AG08395 (cell line): ENCODE data around the gene NPY.

Experiments used
- DNase-seq: peaks from one replicate; pipeline ENCODE4 v3.0.0; 2012; ENCODE audit warnings: mixed read lengths, low spot score

Gene NPY

DNA sequence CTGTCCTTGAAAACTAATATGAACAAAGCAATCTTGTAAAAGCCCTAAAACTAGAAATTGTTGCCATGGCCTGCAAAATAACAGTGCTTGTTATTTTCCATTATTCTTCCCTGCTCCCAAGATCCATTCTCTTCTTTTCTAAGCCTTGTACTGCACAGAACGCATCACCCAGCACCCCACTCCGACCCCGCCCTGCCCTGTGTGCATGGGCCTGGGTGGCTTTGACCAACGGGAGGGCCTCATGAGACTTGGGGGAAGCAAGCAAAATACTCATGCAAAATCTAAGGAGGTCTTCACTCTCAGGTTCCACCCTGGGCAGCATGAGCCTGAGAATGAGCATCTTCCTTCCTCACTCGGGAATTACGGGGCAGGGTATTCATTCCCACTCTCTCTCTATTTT, 32.4 kb downstream of the NPY start:
- no peak for DNase-seq

DNA sequence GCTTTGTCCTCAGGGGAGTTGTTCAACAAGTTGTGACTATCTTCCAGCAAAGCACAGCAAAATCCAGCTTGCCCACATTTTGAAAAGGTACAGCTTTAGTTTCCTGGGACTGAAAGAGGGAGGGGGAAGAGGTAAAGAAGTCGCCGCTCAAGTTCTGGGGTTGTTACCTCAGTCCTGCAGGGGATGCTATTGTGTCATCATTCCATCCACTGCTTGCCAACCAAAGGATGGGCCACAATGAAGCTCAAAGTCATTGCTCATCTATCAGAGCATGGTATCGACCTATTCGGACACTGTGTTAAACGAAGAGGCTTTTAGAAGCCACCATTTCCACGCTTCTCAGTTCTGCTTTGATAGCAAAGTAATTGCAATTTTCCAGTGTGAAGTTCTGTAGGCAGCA, 34.3 kb downstream of the NPY start:
- no peak for DNase-seq

DNA sequence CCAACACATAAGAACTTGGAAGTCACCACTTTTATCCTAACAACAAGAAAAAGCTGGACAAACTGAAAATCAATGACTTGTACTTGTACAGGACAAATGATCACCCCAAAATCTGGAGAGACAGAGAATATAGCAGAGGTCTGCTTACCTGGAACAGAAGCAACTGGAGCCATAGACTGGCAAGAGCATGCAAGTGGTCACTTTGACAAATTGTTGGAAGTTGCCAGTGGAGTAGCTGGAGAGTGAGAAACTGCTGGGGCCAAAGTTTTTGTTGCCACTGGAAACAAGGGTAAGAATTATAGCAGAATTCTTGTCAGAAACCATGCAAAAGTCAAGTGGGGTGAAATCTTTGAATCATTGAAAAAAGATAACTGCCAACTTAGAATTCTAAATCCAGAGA, 35.2 kb downstream of the NPY start:
- DNase-seq = no peak

DNA sequence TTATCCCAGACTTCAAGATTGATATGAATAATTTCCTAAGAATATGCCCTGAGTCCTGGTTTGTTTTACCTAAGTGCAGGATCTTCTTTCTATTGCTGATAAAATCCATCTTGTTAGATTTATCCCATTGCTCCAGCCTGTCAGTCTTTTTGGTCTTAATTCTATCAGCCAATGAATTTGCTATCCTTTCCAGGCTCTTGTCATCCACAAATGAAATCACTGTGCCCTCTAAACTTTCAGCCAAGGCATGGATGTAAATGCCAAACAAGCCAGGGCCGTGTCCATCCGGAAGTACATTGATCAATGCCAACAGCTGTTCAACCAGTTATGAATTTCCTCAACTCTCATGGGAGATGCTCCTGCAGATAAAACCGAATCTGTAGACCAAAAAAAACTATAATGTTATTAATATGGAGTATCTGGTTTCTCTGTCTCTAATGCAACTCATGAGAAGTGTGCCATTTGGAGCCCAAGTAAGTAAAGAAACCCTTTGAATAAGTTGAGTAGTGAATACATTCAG, 40.0 kb downstream of the NPY start:
- no peak for DNase-seq

DNA sequence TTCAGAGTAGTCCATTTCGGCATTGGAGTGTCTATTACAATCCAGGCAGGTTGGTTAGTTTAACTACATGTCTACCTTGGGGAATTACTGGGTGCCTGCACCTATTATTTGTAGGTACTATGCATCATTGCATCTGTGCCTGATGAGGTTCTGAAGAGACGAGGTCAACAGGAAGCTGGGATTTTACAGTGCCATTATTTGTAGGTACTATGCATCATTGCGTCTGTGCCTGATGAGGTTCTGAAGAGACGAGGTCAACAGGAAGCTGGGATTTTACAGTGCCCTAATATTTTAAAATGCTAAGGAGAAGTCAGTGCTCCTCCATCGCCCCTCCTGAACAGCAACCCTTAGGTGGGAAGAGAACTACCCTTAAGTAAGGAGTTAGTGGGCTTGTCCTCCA, 41.7 kb downstream of the NPY start:
- no peak for DNase-seq

DNA sequence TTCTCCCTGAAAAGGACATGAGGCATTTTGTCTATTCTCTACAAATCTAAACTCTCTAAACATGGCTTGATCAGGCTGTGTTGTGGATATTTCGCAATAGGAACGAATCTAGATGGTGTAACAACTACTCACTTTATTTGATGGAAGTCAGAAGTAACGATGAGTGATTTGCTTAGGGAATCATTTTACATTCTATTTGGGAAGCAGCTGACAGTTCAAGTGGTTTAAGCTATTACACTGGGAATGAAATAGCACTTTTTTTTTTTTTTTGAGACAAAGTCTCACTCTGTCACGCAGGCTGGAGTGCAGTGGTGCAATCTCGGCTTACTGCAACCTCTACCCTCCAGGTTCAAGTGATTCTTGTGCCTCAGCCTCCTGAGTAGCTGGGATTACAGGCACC, 44.1 kb downstream of the NPY start:
- DNase-seq = no peak

DNA sequence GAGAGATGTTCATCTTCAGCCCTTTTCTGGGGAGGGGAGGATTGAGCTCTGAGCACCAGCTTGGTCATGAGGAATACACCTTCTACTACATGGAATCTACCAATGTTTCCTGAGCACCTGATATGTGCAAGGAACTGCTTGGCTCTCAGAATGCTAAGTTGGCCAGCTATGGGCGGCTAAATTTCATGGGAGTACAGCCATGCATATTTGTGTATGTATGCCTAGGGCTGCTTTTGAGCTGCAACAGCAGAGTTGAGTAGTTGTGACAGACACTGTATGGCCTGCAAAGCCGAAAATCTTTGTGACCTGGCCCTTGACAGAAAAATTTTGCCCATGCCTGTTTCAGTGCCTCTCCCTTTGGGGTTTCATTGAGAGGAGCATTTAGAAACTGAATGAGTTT, 44.9 kb downstream of the NPY start:
- no peak for DNase-seq

DNA sequence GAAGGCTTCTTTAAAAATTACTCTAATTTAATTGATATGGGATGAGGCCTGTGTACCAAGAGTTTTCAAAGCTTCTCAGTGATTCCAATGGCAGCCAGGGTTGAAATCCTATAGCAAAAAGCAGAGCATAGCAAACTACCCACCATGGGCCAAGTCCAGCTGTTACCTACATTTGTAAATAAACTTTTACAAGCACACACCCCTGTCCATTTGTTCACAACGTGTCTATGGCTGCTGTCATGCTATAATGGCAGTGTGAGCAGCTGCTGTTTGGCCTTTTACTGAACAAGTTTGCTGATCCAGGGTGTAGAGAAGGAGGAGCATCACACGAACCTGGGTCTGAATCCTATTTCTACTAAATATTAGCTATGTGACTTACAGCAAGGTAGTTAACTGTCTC, 50.0 kb downstream of the NPY start:
- no peak for DNase-seq

DNA sequence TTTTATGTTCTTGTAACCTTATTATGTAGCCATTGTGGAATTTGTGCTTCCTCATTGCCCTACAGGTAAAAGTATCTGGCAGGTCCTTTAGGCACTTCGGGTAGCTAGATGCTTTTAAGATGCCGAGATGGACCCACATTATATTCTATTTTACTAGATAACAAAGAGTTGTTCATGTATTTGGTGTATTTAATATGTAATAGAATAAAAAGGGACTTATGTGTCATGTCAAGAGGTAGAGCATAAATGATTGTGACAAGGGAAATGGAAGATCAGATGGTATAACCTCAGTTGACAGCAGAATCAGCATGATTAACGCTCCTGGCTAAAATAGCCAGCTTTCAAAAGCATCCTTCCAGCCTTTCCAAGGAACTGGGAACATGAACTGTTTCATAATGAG, 50.6 kb downstream of the NPY start:
- no peak for DNase-seq

DNA sequence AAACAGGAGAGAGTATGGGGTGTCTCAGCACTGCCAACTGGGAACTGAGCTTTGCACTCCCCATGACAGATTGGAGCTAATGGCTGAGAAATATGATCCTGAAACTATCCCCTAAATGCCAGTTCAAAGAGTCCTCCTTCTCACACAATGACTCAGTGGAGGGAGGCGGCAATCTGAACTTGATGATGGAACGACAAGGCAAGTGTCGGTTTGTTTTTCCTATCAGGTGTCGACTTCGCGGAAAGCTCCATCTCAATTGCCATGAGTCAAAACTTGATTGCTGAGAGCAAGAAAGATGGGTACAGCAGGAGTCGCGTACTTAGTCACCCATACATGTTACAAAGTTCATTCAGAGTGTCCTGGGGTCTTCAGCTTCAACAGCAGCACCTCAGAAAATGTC, 52.5 kb downstream of the NPY start:
- DNase-seq = no peak

DNA sequence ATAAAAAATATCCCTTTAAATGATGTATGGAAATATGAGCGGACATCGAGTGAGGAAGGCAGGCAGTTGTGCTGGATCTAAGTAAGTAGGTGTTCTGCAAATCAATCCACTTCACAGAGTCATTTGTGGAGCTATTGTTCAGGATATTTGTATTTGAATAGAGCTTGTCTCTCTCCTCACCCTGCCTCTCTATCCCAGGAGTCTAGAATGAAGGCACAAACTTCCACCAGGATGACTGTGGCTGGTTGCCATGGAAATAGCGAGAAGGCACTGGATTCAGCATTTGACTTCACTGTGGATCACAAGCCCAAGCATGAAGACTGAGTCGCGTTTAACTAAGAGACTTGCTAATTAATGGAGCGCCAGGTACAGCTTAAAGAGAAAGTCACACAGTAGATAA, 53.2 kb downstream of the NPY start:
- no peak for DNase-seq

DNA sequence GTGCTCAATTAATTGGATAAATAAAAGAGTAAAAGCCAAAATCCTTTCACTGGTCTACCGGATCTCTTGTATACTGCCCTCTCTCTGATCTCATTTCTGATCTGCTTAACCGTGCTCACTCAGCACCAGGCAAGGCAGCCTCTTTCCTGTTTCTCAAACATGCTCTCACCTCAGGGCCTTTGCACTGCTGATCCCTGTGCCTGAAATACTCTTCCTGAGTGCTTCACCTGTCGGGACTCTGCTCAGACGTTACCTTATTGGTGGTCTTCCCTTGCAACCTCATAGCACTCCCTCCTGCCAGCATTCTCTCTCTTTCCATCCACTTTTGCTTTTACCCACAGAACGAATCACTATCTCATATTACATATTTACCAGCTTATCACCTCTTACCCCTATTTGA, 55.6 kb downstream of the NPY start:
- no peak for DNase-seq

DNA sequence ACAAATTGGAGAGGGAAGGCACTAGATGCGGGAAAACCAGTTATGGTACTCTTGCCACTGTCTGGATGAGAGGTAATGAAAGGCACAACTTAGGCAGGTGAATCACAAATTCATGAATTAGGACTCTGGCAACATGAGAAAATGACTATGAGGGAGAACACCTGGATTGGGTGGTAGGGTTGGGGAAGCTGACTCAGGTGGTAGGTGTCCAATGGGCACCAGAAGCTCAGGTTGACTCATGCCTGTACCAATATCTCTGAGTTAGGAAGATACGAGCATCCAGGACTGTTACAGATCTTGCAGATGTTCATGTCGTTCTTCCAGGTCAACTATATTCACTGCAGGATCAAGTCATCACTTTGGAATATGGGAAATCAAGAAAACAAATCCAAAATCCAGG, 56.7 kb downstream of the NPY start:
- no peak for DNase-seq
